ENCODE measurements around the gene STH. TPM values are rescaled to one million over a fixed set of nuclear protein-coding genes. Genes with fewer than 3 reads are reported as not detected.
"Not testable (repeated sequence)": the region's sequence is repeated elsewhere in the genome, so short reads cannot be mapped to it uniquely, and the experiment has no call there.

Gene STH
- total RNA-seq, 4 donors from 2014 or later, result not detected

- H3K27me3 ChIP-seq, result no peaks in the 10 kb centered on the region
- intact Hi-C loops (cut with DNase I), result no loop called here
- H3K27ac ChIP-seq (replicated peaks in 1 of 4), result no peak overlapping the region
- peaks cover 0 to 25% (median 6%) of the 10 kb centered on the region in 4 donors for H3K36me3 ChIP-seq
- TF ChIP-seq CTCF (IDR thresholded peaks at IDR 0.05), result no peak
- TF ChIP-seq EP300 (IDR thresholded peaks at IDR 0.05), result no peak
- no peak for TF ChIP-seq POLR2A (IDR thresholded peaks at IDR 0.05; ENCODE audit: low read depth)
- no peak for TF ChIP-seq POLR2AphosphoS5 (IDR thresholded peaks at IDR 0.05)
- no peaks in the 10 kb centered on the region for H3K9me3 ChIP-seq
- no peak overlapping the region for H3K4me3 ChIP-seq
- 91% methylated on average over 12 of the region's 14 CpGs for WGBS
- no peak for DNase-seq (ENCODE audit: extremely low spot score)
- no peaks in the 10 kb centered on the region for H3K4me1 ChIP-seq
These were observed 21.1 kb downstream of the STH start for GRCh38 chr17:46020023-46020761.

- H3K9me3 ChIP-seq, result no peaks in the 10 kb centered on the region
- peaks cover 0 to 32% (median 8%) of the 10 kb centered on the region in 4 donors for H3K36me3 ChIP-seq
- no peak overlapping the region for H3K4me3 ChIP-seq
- no peaks in the 10 kb centered on the region for H3K4me1 ChIP-seq
- intact Hi-C loops (cut with DNase I), result no loop called here
- H3K27ac ChIP-seq (replicated peaks in 1 of 4), result no peak overlapping the region
- TF ChIP-seq EP300 (IDR thresholded peaks at IDR 0.05) (no peak), POLR2A (IDR thresholded peaks at IDR 0.05; ENCODE audit: low read depth) (no peak), CTCF (IDR thresholded peaks at IDR 0.05) (no peak), POLR2AphosphoS5 (IDR thresholded peaks at IDR 0.05) (no peak)
- WGBS, result 96% methylated on average over 10 of the region's 12 CpGs
- DNase-seq (ENCODE audit: extremely low spot score), result no peak
- no peaks in the 10 kb centered on the region for H3K27me3 ChIP-seq
These were observed 21.9 kb downstream of the STH start for GRCh38 chr17:46020998-46021397.

- H3K27ac ChIP-seq (replicated peaks in 1 of 4); H3K9me3 ChIP-seq; H3K4me3 ChIP-seq; H3K27me3 ChIP-seq; DNase-seq (ENCODE audit: extremely low spot score); intact Hi-C loops (cut with DNase I): not testable (repeated sequence)
- Histone ChIP-seq H3K4me1 (peaks cover 8 to 12% (median 10%) of the 10 kb centered on the region in 4 donors), H3K36me3 (peaks cover 0 to 47% (median 25%) of the 10 kb centered on the region in 4 donors)
- WGBS, result 92% methylated on average over 7 of the region's 7 CpGs
These were observed 24.3 kb downstream of the STH start for GRCh38 chr17:46023366-46023765.

- H3K9me3 ChIP-seq, result no peaks in the 10 kb centered on the region
- no peaks in the 10 kb centered on the region for H3K27me3 ChIP-seq
- H3K36me3 ChIP-seq, result peaks cover 0 to 53% (median 26%) of the 10 kb centered on the region in 4 donors
- intact Hi-C loops (cut with DNase I), result no loop called here
- 95% methylated on average over 21 of the region's 24 CpGs for WGBS
- peaks cover 8 to 17% (median 13%) of the 10 kb centered on the region in 4 donors for H3K4me1 ChIP-seq
- H3K4me3 ChIP-seq, result no peak overlapping the region
- no peak for DNase-seq (ENCODE audit: extremely low spot score)
- H3K27ac ChIP-seq (replicated peaks in 1 of 4), result no peak overlapping the region
- TF ChIP-seq POLR2AphosphoS5 (IDR thresholded peaks at IDR 0.05), result no peak
- TF ChIP-seq CTCF (IDR thresholded peaks at IDR 0.05), result no peak
- TF ChIP-seq POLR2A (IDR thresholded peaks at IDR 0.05; ENCODE audit: low read depth), result no peak
- no peak for TF ChIP-seq EP300 (IDR thresholded peaks at IDR 0.05)
These were observed 24.8 kb downstream of the STH start for GRCh38 chr17:46023783-46024388.

GRCh38 chr17:46024590-46024989 lies 25.5 kb downstream of the STH start:
- 80% methylated on average over 14 of the region's 14 CpGs for whole genome bisulfite sequencing
- no peak for DNase-seq (ENCODE audit: extremely low spot score)
- no peak overlapping the region for H3K4me3 ChIP-seq
- H3K36me3 ChIP-seq, result peaks cover 0 to 60% (median 26%) of the 10 kb centered on the region in 4 donors
- peaks cover 8 to 20% (median 13%) of the 10 kb centered on the region in 4 donors for H3K4me1 ChIP-seq
- TF ChIP-seq EP300 (IDR thresholded peaks at IDR 0.05) (no peak), POLR2A (IDR thresholded peaks at IDR 0.05; ENCODE audit: low read depth) (no peak), POLR2AphosphoS5 (IDR thresholded peaks at IDR 0.05) (no peak), CTCF (IDR thresholded peaks at IDR 0.05) (no peak)
- intact Hi-C loops (cut with DNase I), result no loop called here
- H3K27me3 ChIP-seq, result no peaks in the 10 kb centered on the region
- no peaks in the 10 kb centered on the region for H3K9me3 ChIP-seq
- no peak overlapping the region for H3K27ac ChIP-seq (replicated peaks in 1 of 4)

Data from esophagus muscularis mucosa (tissue), 4 donors.